HG02938 (cell line): ENCODE measurements around the gene NOTO.

Experiments used
- ATAC-seq: cut with Tn5 transposase; IDR thresholded peaks from one replicate; pipeline ENCODE4 v1.9.1; 2021; ENCODE audit warnings: mild to moderate bottlenecking, moderate library complexity; ENCODE audit not compliant: unreplicated experiment

Gene NOTO

GRCh38 chr2:73233154-73233931, 31.0 kb downstream of the NOTO start, which contains the start of gene PRADC1:
Gene PRADC1 (minus strand): TSS chr2:73233239. CDS start chr2:73233160, 79 bp downstream.
- ATAC-seq = peak; percentile 86

GRCh38 chr2:73233932-73234832, 31.8 kb downstream of the NOTO start, which contains the start of gene CCT7:
Gene CCT7 (plus strand): TSS chr2:73234308. CDS start chr2:73234379, 71 bp downstream.
- ATAC-seq = peak; percentile 64

GRCh38 chr2:73235315-73236028, 33.1 kb downstream of the NOTO start:
- no peak for ATAC-seq

- ATAC-seq = no peak
Observed at GRCh38 chr2:73237168-73237567, 34.8 kb downstream of the NOTO start.

GRCh38 chr2:73238149-73238548, 35.8 kb downstream of the NOTO start:
- ATAC-seq = no peak

- no peak for ATAC-seq
Observed at GRCh38 chr2:73238976-73239375, 36.6 kb downstream of the NOTO start.

GRCh38 chr2:73239776-73240175, 37.4 kb downstream of the NOTO start:
- no peak for ATAC-seq

- ATAC-seq = no peak
Observed at GRCh38 chr2:73243884-73244570, 41.7 kb downstream of the NOTO start.

GRCh38 chr2:73244580-73244979, 42.2 kb downstream of the NOTO start:
- no peak for ATAC-seq

GRCh38 chr2:73246850-73247249, 44.5 kb downstream of the NOTO start:
- ATAC-seq = no peak

GRCh38 chr2:73249636-73250035, 47.3 kb downstream of the NOTO start:
- ATAC-seq = no peak

- ATAC-seq = no peak
Observed at GRCh38 chr2:73250872-73251846, 48.8 kb downstream of the NOTO start.

GRCh38 chr2:73252238-73253027, 50.1 kb downstream of the NOTO start:
- no peak for ATAC-seq

- ATAC-seq = no peak
Observed at GRCh38 chr2:73253400-73253799, 51.0 kb downstream of the NOTO start.

GRCh38 chr2:73253901-73254300, 51.5 kb downstream of the NOTO start:
- no peak for ATAC-seq

- no peak for ATAC-seq
Observed at GRCh38 chr2:73254343-73255006, 52.1 kb downstream of the NOTO start.

- no peak for ATAC-seq
Observed at GRCh38 chr2:73255007-73255644, 52.8 kb downstream of the NOTO start.
